Ascending aorta (tissue), 2 donors: ENCODE measurements around the gene SAMD10. TPM values are rescaled to one million over a fixed set of nuclear protein-coding genes. Genes with fewer than 3 reads are reported as not detected.

Source experiments
- DNase-seq, 2 donors: peaks; one replicate each; pipeline ENCODE4 v3.0.0-alpha.2; 2019; ENCODE audit warnings: low spot score in 2 of 2
- H3K27ac ChIP-seq, 2 donors: fragments of 200-600 bp; sonication (generic); one replicate each; pipeline ENCODE4 v1.5.1; 2016 to 2017; ENCODE audit warnings: mild to moderate bottlenecking in 1 of 2
- H3K27me3 ChIP-seq: fragments of 200-600 bp; sonication (generic); one replicate; pipeline ENCODE4 v1.5.1; 2017
- H3K36me3 ChIP-seq, 2 donors: fragments of 200-600 bp; sonication (generic); one replicate each; pipeline ENCODE4 v1.5.1; 2016
- H3K4me1 ChIP-seq, 2 donors: fragments of 200-600 bp; sonication (generic); one replicate each; pipeline ENCODE4 v1.5.1; 2016 to 2017; ENCODE audit warnings: mild to moderate bottlenecking in 1 of 2
- H3K4me3 ChIP-seq, 2 donors: fragments of 200-600 bp; sonication (generic); one replicate each; pipeline ENCODE4 v1.5.1; 2016 to 2017; ENCODE audit warnings: mild to moderate bottlenecking in 1 of 2
- H3K9me3 ChIP-seq, 2 donors: fragments of 200-600 bp; sonication (generic); one replicate each; pipeline ENCODE4 v1.5.1; 2016
- intact Hi-C: fragments of 100-400 bp; cut with DNase I; formaldehyde crosslinking; loops from one replicate; pipeline ENCODE4 v1.15.1; 2023
- total RNA-seq: library from RNA; depleted of rRNA; stranded (reverse); fragments of >200 nt; gene quantifications from one replicate; pipeline ENCODE4 v1.1.0, GENCODE V29; 2016
- TF ChIP-seq, protein P1 (sequence below), 3 experiments: fragments of 200-600 bp in 2 of 3; fragments of 450-650 bp in 1 of 3; sonication (generic) in 2 of 3; IDR thresholded peaks; one replicate each; pipeline ENCODE4 v1.5.1; 2016 to 2019; ENCODE audit warnings: antibody characterized with exemption in 3 of 3, mild to moderate bottlenecking in 1 of 3, moderate library complexity in 1 of 3

SAMD10 gene
- not detected for total RNA-seq

- DNase-seq, result no peak
- Histone ChIP-seq H3K36me3 (peaks cover 8 to 15% of the 10 kb centered on the region in 2 donors), H3K9me3 (no peaks in the 10 kb centered on the region), H3K4me3 (peak within 1 kb of the TSS; percentile 83 to 92), H3K4me1 (peaks cover 18 to 26% of the 10 kb centered on the region in 2 donors), H3K27me3 (no peaks in the 10 kb centered on the region), H3K27ac (peak within 1 kb of the TSS; percentile 1 to 89)
- TF ChIP-seq, protein P1, sequence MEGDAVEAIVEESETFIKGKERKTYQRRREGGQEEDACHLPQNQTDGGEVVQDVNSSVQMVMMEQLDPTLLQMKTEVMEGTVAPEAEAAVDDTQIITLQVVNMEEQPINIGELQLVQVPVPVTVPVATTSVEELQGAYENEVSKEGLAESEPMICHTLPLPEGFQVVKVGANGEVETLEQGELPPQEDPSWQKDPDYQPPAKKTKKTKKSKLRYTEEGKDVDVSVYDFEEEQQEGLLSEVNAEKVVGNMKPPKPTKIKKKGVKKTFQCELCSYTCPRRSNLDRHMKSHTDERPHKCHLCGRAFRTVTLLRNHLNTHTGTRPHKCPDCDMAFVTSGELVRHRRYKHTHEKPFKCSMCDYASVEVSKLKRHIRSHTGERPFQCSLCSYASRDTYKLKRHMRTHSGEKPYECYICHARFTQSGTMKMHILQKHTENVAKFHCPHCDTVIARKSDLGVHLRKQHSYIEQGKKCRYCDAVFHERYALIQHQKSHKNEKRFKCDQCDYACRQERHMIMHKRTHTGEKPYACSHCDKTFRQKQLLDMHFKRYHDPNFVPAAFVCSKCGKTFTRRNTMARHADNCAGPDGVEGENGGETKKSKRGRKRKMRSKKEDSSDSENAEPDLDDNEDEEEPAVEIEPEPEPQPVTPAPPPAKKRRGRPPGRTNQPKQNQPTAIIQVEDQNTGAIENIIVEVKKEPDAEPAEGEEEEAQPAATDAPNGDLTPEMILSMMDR (IDR thresholded peaks at IDR 0.05), result no peak
- intact Hi-C loops, result loop anchor here (1.0 to 10.0 kb wide), 3 partner anchors 83 to 765 kb away; partner anchors contain the start of genes PPDPF and YTHDF1
Observed at GRCh38 chr20:63979557-63980316, at the start of gene SAMD10. Gene SAMD10, minus strand, starts transcription at chr20:63979642. Its CDS starts 175 bp downstream, at chr20:63979467.

GRCh38 chr20:64027981-64028685 is 48.7 kb upstream of the SAMD10 start:
- H3K27me3 ChIP-seq, result no peaks in the 10 kb centered on the region
- no peaks in the 10 kb centered on the region for H3K4me1 ChIP-seq
- peaks cover 92 to 100% of the 10 kb centered on the region in 2 donors for H3K36me3 ChIP-seq
- no peak overlapping the region for H3K27ac ChIP-seq
- TF ChIP-seq, protein P1 (IDR thresholded peaks at IDR 0.05), result no peak
- H3K9me3 ChIP-seq, result no peaks in the 10 kb centered on the region
- intact Hi-C loops, result no loop called here
- DNase-seq, result no peak
- no peak overlapping the region for H3K4me3 ChIP-seq

- intact Hi-C loops, result no loop called here
- TF ChIP-seq, protein P1 (IDR thresholded peaks at IDR 0.05), result no peak
- Histone ChIP-seq H3K9me3 (no peaks in the 10 kb centered on the region), H3K4me1 (no peaks in the 10 kb centered on the region), H3K27me3 (no peaks in the 10 kb centered on the region), H3K4me3 (no peak overlapping the region), H3K27ac (no peak overlapping the region), H3K36me3 (peaks cover 95 to 99% of the 10 kb centered on the region in 2 donors)
- no peak for DNase-seq
Observed at GRCh38 chr20:64025826-64026412, 46.5 kb upstream of the SAMD10 start.

DNA sequence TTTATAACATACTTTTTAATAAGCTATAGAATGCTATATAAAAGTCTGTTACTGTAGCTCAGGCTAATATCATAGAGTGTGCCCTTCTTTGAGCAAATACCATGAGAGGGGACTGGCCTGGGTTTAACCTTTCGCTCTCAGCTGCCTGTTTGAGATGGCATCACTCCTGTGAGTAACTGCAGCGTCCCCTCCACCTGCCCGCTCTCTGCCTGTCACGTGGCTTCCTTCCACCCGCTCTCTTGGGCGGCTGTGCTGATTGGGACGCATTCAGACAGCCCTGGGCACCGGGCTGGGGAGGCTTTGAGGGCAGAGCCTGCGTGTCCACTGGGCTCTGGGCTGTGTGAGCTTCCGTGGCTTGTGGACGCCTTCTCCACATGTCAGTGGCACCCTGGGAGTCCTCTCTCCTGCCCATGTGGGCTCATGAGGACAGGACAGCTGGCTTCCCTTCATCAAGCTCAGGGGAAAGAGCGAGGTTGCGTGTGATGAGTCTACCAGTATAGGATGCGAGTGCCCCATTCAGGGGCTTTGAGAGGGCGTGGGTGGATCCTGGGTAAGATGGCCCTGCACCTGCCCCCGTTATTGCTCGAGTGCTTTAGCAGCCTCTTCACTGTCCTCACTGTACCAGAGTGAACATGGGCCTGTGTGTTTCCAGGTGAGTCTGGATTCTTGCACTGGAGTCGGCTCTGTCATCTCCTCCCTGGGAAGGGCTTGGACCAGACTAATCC is 45.8 kb upstream of the SAMD10 start:
- H3K36me3 ChIP-seq, result peaks cover 94 to 97% of the 10 kb centered on the region in 2 donors

More for the DNA sequence above, 45.8 kb upstream of the SAMD10 start:
- no peaks in the 10 kb centered on the region for H3K9me3 ChIP-seq
- DNase-seq, result no peak
- no peaks in the 10 kb centered on the region for H3K4me1 ChIP-seq
- H3K4me3 ChIP-seq, result no peak overlapping the region
- TF ChIP-seq, protein P1 (IDR thresholded peaks at IDR 0.05), result no peak
- no peak overlapping the region for H3K27ac ChIP-seq
- H3K27me3 ChIP-seq, result no peaks in the 10 kb centered on the region
- intact Hi-C loops, result no loop called here
